HepG2 (cell line): Measurements from ENCODE around the gene IGFBP6. TPM values are rescaled to one million over a fixed set of nuclear protein-coding genes. Genes with fewer than 3 reads are reported as not detected.

Experiments used
- ATAC-seq: fragments of 200-7000 bp; cut with Tn5 transposase; 3 replicates; pipeline ENCODE4 v1.9.1; 2020; ENCODE audit warnings: mild to moderate bottlenecking, moderate library complexity
- BruUV-seq: library from RNA; stranded (reverse); fragments of 400-500 nt; replicated peaks from 2 replicates; lab custom pipeline; 2021; lab: Mats Ljungman, UMichigan
- CTCF ChIA-PET: fragments of 300-600 bp; formaldehyde crosslinking; extraction: SDS; loops from one replicate; lab custom pipeline; 2021; ENCODE audit warnings: low total read pairs, inconsistent platforms, low intra/inter-chr PET ratio; lab: Yijun Ruan, JAX
- POLR2A ChIA-PET: fragments of 350-600 bp; sonication (Branson Sonifier 250); formaldehyde crosslinking; loops from one replicate; lab custom pipeline; 2020; ENCODE audit warnings: antibody characterized with exemption, inconsistent platforms; lab: Yijun Ruan, JAX
- DNase-seq: peaks from one replicate; pipeline ENCODE4 v3.0.0-alpha.2; 2015; ENCODE audit warnings: low spot score
- FAIRE-seq: peaks from 3 replicates; lab custom pipeline; 2011; peaks lifted over from hg19 to GRCh38; lab: Jason Lieb, UNC
- H2AFZ ChIP-seq: one replicate; pipeline ENCODE4 v1.6.1; 2011; ENCODE audit warnings: low read length, inconsistent platforms
- H3K27ac ChIP-seq: fragments of 300-600 bp; 3 replicates; pipeline ENCODE4 v1.8.0; 2011; ENCODE audit warnings: mixed run types, mild to moderate bottlenecking, mixed read lengths, low read length, inconsistent platforms; ENCODE audit not compliant: insufficient read depth; ENCODE audit errors: extremely low read length
- H3K27me3 ChIP-seq, 2 experiments: fragments of 200-600 bp in 1 of 2; 2 replicates in 1 of 2; 3 replicates in 1 of 2; pipeline versions ENCODE4 v1.6.0 to v1.8.0; 2011; ENCODE audit warnings: low read length in 2 of 2, mild to moderate bottlenecking in 2 of 2, moderate library complexity in 2 of 2, inconsistent platforms in 1 of 2; ENCODE audit not compliant: insufficient read depth in 2 of 2, control insufficient read depth in 1 of 2
- H3K36me3 ChIP-seq, 2 experiments: fragments of 200-600 bp in 1 of 2; replicated peaks in 1 of 2; 2 replicates in 1 of 2; 3 replicates in 1 of 2; pipeline versions ENCODE4 v1.5.1 to v1.8.0; 2011; ENCODE audit warnings: low read length in 2 of 2, inconsistent platforms in 1 of 2; ENCODE audit not compliant: insufficient read depth in 2 of 2, control insufficient read depth in 1 of 2
- H3K4me1 ChIP-seq: 2 replicates; pipeline ENCODE4 v1.5.1; 2012; ENCODE audit warnings: low read length, inconsistent platforms; ENCODE audit not compliant: insufficient read depth
- H3K4me2 ChIP-seq: 2 replicates; pipeline ENCODE4 v1.6.0; 2011; ENCODE audit warnings: low read depth, low read length, inconsistent platforms
- H3K4me3 ChIP-seq, 3 experiments: fragments of 200-600 bp in 1 of 3; sonication (generic), shearing (Covaris generic) in 1 of 3; replicated peaks in 1 of 3; 2 replicates each; pipeline ENCODE4 v1.5.1; 2011 to 2016; ENCODE audit warnings: low read length in 3 of 3, inconsistent platforms in 2 of 3, low read depth in 2 of 3, mild to moderate bottlenecking in 2 of 3, control low read depth in 1 of 3, mixed read lengths in 1 of 3; ENCODE audit not compliant: insufficient read depth in 1 of 3
- H3K79me2 ChIP-seq: one replicate; pipeline ENCODE4 v1.6.1; 2011; ENCODE audit warnings: low read length, inconsistent platforms; ENCODE audit not compliant: insufficient read depth
- H3K9ac ChIP-seq: 2 replicates; pipeline ENCODE4 v1.6.0; 2011; ENCODE audit warnings: mild to moderate bottlenecking, low read depth, low read length, inconsistent platforms; ENCODE audit not compliant: insufficient read depth
- H3K9me3 ChIP-seq: 2 replicates; pipeline ENCODE4 v1.5.1; 2012; ENCODE audit warnings: mild to moderate bottlenecking, low read length
- H4K20me1 ChIP-seq: 2 replicates; pipeline ENCODE4 v1.6.0; 2011; ENCODE audit warnings: inconsistent platforms, mild to moderate bottlenecking, low read length, moderate library complexity; ENCODE audit not compliant: insufficient read depth
- ARNTL ChIP-seq: sonication (generic); formaldehyde crosslinking; IDR thresholded peaks from 2 replicates; pipeline ENCODE4 v1.4.0; 2020; ENCODE audit warnings: mild to moderate bottlenecking, missing genetic modification reagents
- CAMTA2 ChIP-seq: sonication (generic); formaldehyde crosslinking; IDR thresholded peaks from 2 replicates; pipeline ENCODE4 v1.4.0; 2020; ENCODE audit warnings: mild to moderate bottlenecking, missing genetic modification reagents, borderline replicate concordance
- GMEB2 ChIP-seq: IDR thresholded peaks from 2 replicates; pipeline ENCODE4 v1.6.1; 2016; ENCODE audit warnings: missing biosample characterization, missing genetic modification reagents, low read depth
- KDM5B ChIP-seq: sonication (generic); formaldehyde crosslinking; IDR thresholded peaks from 2 replicates; pipeline ENCODE4 v1.4.0; 2020; ENCODE audit warnings: missing genetic modification reagents, mild to moderate bottlenecking, borderline replicate concordance
- KLF9 ChIP-seq: IDR thresholded peaks from 2 replicates; pipeline ENCODE4 v1.6.1; 2016; ENCODE audit warnings: low read depth
- MBD4 ChIP-seq: IDR thresholded peaks from 2 replicates; pipeline ENCODE4 v1.6.1; 2012; ENCODE audit warnings: low read length, inconsistent platforms, borderline replicate concordance
- SOX13 ChIP-seq, 3 experiments: fragments of 450-650 bp in 1 of 3; sonication (generic) in 1 of 3; formaldehyde crosslinking in 1 of 3; IDR thresholded peaks in 2 of 3; conservative IDR thresholded peaks in 1 of 3; 2 replicates each; pipeline versions ENCODE4 v1.5.0 to v1.6.1; 2016 to 2020; ENCODE audit warnings: antibody characterized with exemption in 1 of 3, mild to moderate bottlenecking in 1 of 3, missing compliant biosample characterization in 1 of 3, missing genetic modification reagents in 1 of 3, moderate library complexity in 1 of 3
- SOX5 ChIP-seq: IDR thresholded peaks from 2 replicates; pipeline ENCODE4 v1.6.1; 2016; ENCODE audit warnings: borderline replicate concordance
- SOX6 ChIP-seq, 2 experiments: fragments of 450-650 bp in 1 of 2; sonication (generic) in 1 of 2; formaldehyde crosslinking in 1 of 2; IDR thresholded peaks; 2 replicates each; pipeline versions ENCODE4 v1.4.0 to v1.6.1; 2017 to 2020; ENCODE audit warnings: antibody characterized with exemption in 1 of 2, mild to moderate bottlenecking in 1 of 2, missing genetic modification reagents in 1 of 2
- ZFP90 ChIP-seq: sonication (generic); formaldehyde crosslinking; IDR thresholded peaks from 2 replicates; pipeline ENCODE4 v1.8.0; 2022; ENCODE audit warnings: missing genetic modification reagents, mild to moderate bottlenecking, inconsistent platforms, borderline replicate concordance
- WGBS: methylation state at CpG from one replicate; pipeline ENCODE4 v1.1.6; 2017; ENCODE audit warnings: low lambda C conversion rate; 5-methylcytosine and 5-hydroxymethylcytosine counted together
- in situ Hi-C: cut with HindIII; loops from 2 replicates; pipeline ENCODE4 v1.10.0; 2017; ENCODE audit warnings: low pct_unique_long_range_greater_than_20kb; ENCODE audit not compliant: extremely low pct_ligation_motif_present
- intact Hi-C: fragments of 100-400 bp; cut with micrococcal nuclease; formaldehyde crosslinking; loops from one replicate; pipeline ENCODE4 v1.10.0; 2022; ENCODE audit not compliant: unreplicated experiment
- polyA plus RNA-seq, 8 experiments: library from polyadenylated mRNA; depleted of rRNA in 3 of 8; stranded (reverse) in 7 of 8; unstranded in 1 of 8; fragments of >200 nt; fragmentation: Illumina TruSeq in 4 of 8; extraction: Trizol in 4 of 8; gene quantifications; 2 replicates each; pipeline versions ENCODE4 v1.2.1 to v1.2.3, GENCODE V29; 2011 to 2016; ENCODE audit warnings: low read depth in 4 of 8, missing spikeins in 1 of 8, mixed read lengths in 1 of 8; ENCODE audit not compliant: insufficient read depth in 1 of 8
- total RNA-seq, 5 experiments: library from RNA; depleted of rRNA; stranded (reverse); fragments of >200 nt; fragmentation: Illumina TruSeq; extraction: Trizol; gene quantifications; 2 replicates each; pipeline ENCODE4 v1.2.3, GENCODE V29; 2016; ENCODE audit warnings: low read depth in 1 of 5

The IGFBP6 gene
- total and polyA plus RNA-seq, 2 of the 13 experiments (the other 11 are each of a cell fraction or from before 2014, with no cell fraction given): 3.9 to 25.2 TPM

- peaks cover 0 to 19% of the 10 kb centered on the region in 2 experiments; a peak in 3 of 5 replicates for H3K27me3 ChIP-seq
- no peak overlapping the region for H2AFZ ChIP-seq
- BruUV-seq: no TSS peak
- H4K20me1 ChIP-seq: no peaks in the 10 kb centered on the region
- peaks cover 70% of the 10 kb centered on the region for H3K4me1 ChIP-seq
- H3K9me3 ChIP-seq: no peaks in the 10 kb centered on the region
- H3K27ac ChIP-seq: no peak overlapping the region
- CTCF ChIA-PET: no interaction called here
- TF ChIP-seq KLF9 (no peak), KDM5B (no peak), SOX5 (CRISPR knock-in tag) (peak; percentile 41; the same call in 1 of the 2 replicates), CAMTA2 (no peak), SOX13 (IDR thresholded peaks at IDR 0.05) (no peak), SOX13 (CRISPR knock-in tag; conservative IDR thresholded peaks at IDR 0.05 in 1 of 2, IDR thresholded peaks at IDR 0.05 in 1 of 2) (peak in 1 of 2 experiments; percentile 69; a peak in 2 of 4 replicates), SOX6 (IDR thresholded peaks at IDR 0.05) (no peak), SOX6 (CRISPR knock-in tag; IDR thresholded peaks at IDR 0.05) (peak; percentile 66), ZFP90 (CRISPR knock-in tag) (no peak), GMEB2 (no peak), MBD4 (no peak), ARNTL (CRISPR knock-in tag) (no peak)
- WGBS: 8% methylated on average over 10 of the region's 11 CpGs
- ATAC-seq: no peak
- H3K79me2 ChIP-seq: no peaks in the 10 kb centered on the region
- in situ Hi-C loops (no loop called here), intact Hi-C loops (no loop called here)
- no peak for FAIRE-seq
- H3K4me2 ChIP-seq: peak overlapping the region; percentile 94
- peak overlapping the region in 1 of 3 experiments; percentile 31; a peak in 1 of 6 replicates for H3K4me3 ChIP-seq
- POLR2A ChIA-PET: interaction anchor here (1.5 kb wide), 1 partner anchor 47 kb away, joined by 3 read pairs; no protein-coding TSS in a partner anchor
- no peak for DNase-seq
- H3K36me3 ChIP-seq: no peaks in the 10 kb centered on the region
- no peak overlapping the region for H3K9ac ChIP-seq
Measured at GRCh38 chr12:53096089-53096741, 1.3 kb upstream of the IGFBP6 start.
